WTC11 (cell line): ENCODE data around the gene DHRS1. TPM values are rescaled to one million over a fixed set of nuclear protein-coding genes. Genes with fewer than 3 reads are reported as not detected.
A peak's percentile ranks its signal among the peaks of the same experiment; 100 is the strongest.

Experiments
- ATAC-seq: fragments of 200-7000 bp; cut with Tn5 transposase; 2 replicates; pipeline ENCODE4 v1.10.0; 2021; ENCODE audit warnings: mild to moderate bottlenecking, moderate library complexity
- CTCF ChIA-PET: fragments of 300-600 bp; sonication (Branson Sonifier 250); formaldehyde crosslinking; loops from one replicate; lab custom pipeline; 2021; ENCODE audit warnings: antibody characterized with exemption; lab: Charles Lee
- POLR2A ChIA-PET: fragments of 350-600 bp; sonication (Branson Sonifier 250); formaldehyde crosslinking; loops from one replicate; lab custom pipeline; 2021; ENCODE audit warnings: antibody characterized with exemption; lab: Charles Lee
- DNase-seq: peaks from one replicate; pipeline ENCODE4 v3.0.0; 2021; ENCODE audit warnings: low spot score
- H3K27ac Mint-ChIP-seq: 2 replicates; pipeline ENCODE4 v1.8.0; 2021; ENCODE audit warnings: mixed read lengths
- H3K27me3 Mint-ChIP-seq: 2 replicates; pipeline ENCODE4 v1.8.0; 2021; ENCODE audit warnings: low read depth, mild to moderate bottlenecking, moderate library complexity, mixed read lengths
- H3K36me3 Mint-ChIP-seq: 2 replicates; pipeline ENCODE4 v1.8.0; 2021; ENCODE audit warnings: mixed read lengths
- H3K4me1 Mint-ChIP-seq: 2 replicates; pipeline ENCODE4 v1.8.0; 2022; ENCODE audit warnings: mixed read lengths
- H3K4me3 Mint-ChIP-seq: 2 replicates; pipeline ENCODE4 v1.8.0; 2021; ENCODE audit warnings: mild to moderate bottlenecking, moderate library complexity, mixed read lengths
- H3K9me3 Mint-ChIP-seq: 2 replicates; pipeline ENCODE4 v1.8.0; 2021; ENCODE audit warnings: mixed read lengths
- CBFB ChIP-seq: sonication (generic); formaldehyde crosslinking; IDR thresholded peaks from 2 replicates; pipeline ENCODE4 v1.8.1; 2022; ENCODE audit warnings: mild to moderate bottlenecking, low read depth, missing genetic modification reagents
- GRHL2 ChIP-seq: fragments of 250-450 bp; sonication (Bioruptor Pico); IDR thresholded peaks from 2 replicates; pipeline ENCODE4 v1.8.0; 2022; ENCODE audit warnings: mild to moderate bottlenecking, moderate library complexity; ENCODE audit not compliant: insufficient replicate concordance, severe bottlenecking
- KAT7 ChIP-seq: sonication (generic); formaldehyde crosslinking; IDR thresholded peaks from 2 replicates; pipeline ENCODE4 v1.8.1; 2023; ENCODE audit warnings: missing genetic modification reagents, mild to moderate bottlenecking, borderline replicate concordance
- NR3C1 ChIP-seq: sonication (generic); formaldehyde crosslinking; conservative IDR thresholded peaks from 2 replicates; pipeline ENCODE4 v1.8.1; 2023; ENCODE audit warnings: low read depth, mild to moderate bottlenecking, missing genetic modification reagents
- PRRX2 ChIP-seq: fragments of 250-450 bp; sonication (Bioruptor Pico); IDR thresholded peaks from 2 replicates; pipeline ENCODE4 v1.8.0; 2021; ENCODE audit warnings: mild to moderate bottlenecking
- SMAD4 ChIP-seq: sonication (generic); formaldehyde crosslinking; IDR thresholded peaks from 2 replicates; pipeline ENCODE4 v1.8.0; 2022; ENCODE audit warnings: mild to moderate bottlenecking, missing genetic modification reagents
- TCF7 ChIP-seq: sonication (generic); formaldehyde crosslinking; IDR thresholded peaks from 2 replicates; pipeline ENCODE4 v1.8.0; 2022; ENCODE audit warnings: mild to moderate bottlenecking, low read depth, missing genetic modification reagents, moderate library complexity
- ZNF138 ChIP-seq: sonication (generic); formaldehyde crosslinking; conservative IDR thresholded peaks from 2 replicates; pipeline ENCODE4 v1.8.1; 2022; ENCODE audit warnings: mild to moderate bottlenecking, moderate library complexity, missing genetic modification reagents
- ZNF232 ChIP-seq: sonication (generic); formaldehyde crosslinking; IDR thresholded peaks from 2 replicates; pipeline ENCODE4 v1.8.0; 2022; ENCODE audit warnings: mild to moderate bottlenecking, missing genetic modification reagents
- ZNF263 ChIP-seq: sonication (generic); formaldehyde crosslinking; IDR thresholded peaks from 2 replicates; pipeline ENCODE4 v1.8.1; 2022; ENCODE audit warnings: low read depth, mild to moderate bottlenecking, moderate library complexity, missing genetic modification reagents
- total RNA-seq: library from RNA; stranded (reverse); gene quantifications from 3 replicates; pipeline ENCODE4 v1.2.3, GENCODE V29; 2021
- TF ChIP-seq, protein P1 (sequence below): sonication (generic); formaldehyde crosslinking; IDR thresholded peaks from 2 replicates; pipeline ENCODE4 v1.8.1; 2023; ENCODE audit warnings: mild to moderate bottlenecking, missing genetic modification reagents, borderline replicate concordance
- TF ChIP-seq, protein P2 (sequence below): fragments of 250-450 bp; sonication (Bioruptor Pico); IDR thresholded peaks from 2 replicates; pipeline ENCODE4 v1.9.0; 2021; ENCODE audit warnings: mild to moderate bottlenecking, borderline replicate concordance
- TF ChIP-seq, protein P3 (sequence below): sonication (generic); formaldehyde crosslinking; IDR thresholded peaks from 2 replicates; pipeline ENCODE4 v1.8.1; 2022; ENCODE audit warnings: missing genetic modification reagents, borderline replicate concordance
- TF ChIP-seq, protein P4 (sequence below): fragments of 250-450 bp; sonication (Bioruptor Pico); IDR thresholded peaks from 2 replicates; pipeline ENCODE4 v1.8.0; 2021; ENCODE audit warnings: mild to moderate bottlenecking
- TF ChIP-seq, protein P5 (sequence below): sonication (generic); formaldehyde crosslinking; IDR thresholded peaks from 2 replicates; pipeline ENCODE4 v1.8.0; 2023; ENCODE audit warnings: missing genetic modification reagents, mild to moderate bottlenecking, borderline replicate concordance

DHRS1 gene
- total RNA-seq, 1 experiment from 2014 or later = 13.9 TPM

DNA sequence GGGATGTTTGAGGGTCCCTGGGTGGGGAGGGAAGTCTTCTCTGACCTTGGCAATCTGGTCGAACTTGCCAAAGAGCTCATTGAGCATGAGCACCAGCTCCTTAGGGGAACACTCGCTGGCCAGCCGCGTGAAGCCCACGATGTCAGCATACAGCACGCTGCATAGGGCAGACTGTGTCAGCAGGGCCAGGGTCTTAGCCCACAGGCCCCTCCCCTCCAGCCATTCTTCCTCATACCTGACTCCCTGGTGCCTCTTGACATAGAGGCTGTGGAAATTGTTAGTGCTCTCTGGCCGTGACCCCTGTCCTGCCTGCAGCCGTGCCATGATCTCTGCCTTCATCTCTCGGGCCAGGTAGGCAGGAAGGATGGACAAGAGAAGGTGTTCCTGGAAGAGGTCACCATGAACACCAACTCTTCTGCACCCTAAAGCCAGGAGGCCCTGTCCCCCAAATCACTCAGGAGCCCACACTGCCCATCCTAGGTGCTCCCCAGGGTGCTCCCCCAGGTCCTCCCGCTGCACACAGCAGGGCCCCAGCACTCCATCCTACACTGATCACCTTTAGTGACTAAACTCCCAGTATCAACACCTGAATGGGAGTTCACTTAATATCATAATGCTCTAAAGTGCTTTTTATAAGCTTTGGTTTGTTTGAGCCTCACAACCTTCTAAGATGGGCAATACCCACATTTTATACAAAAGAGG is 31.5 kb upstream of the DHRS1 start:
- Mint-ChIP-seq H3K27ac (no peak overlapping the region), H3K9me3 (no peaks in the 10 kb centered on the region), H3K4me3 (no peak overlapping the region), H3K4me1 (peaks cover 23% of the 10 kb centered on the region), H3K27me3 (peaks cover 91% of the 10 kb centered on the region), H3K36me3 (no peaks in the 10 kb centered on the region)
- ChIA-PET POLR2A (interaction anchor here (1.2 to 1.9 kb wide), 3 partner anchors 89 to 105 kb away, joined by 3 to 7 read pairs (median 4); partner anchors contain the start of gene TINF2), CTCF (interaction anchor here (1.0 to 17.1 kb wide), 10 partner anchors 15 to 106 kb away, joined by 3 to 518 read pairs (median 36); partner anchors contain the start of genes CBLN3, CIDEB, DHRS1 and KHNYN)
- no peak for DNase-seq
- TF ChIP-seq KAT7 (CRISPR knock-in tag) = no peak
- 0 out of 2 replicates have a peak, but pooled peaks have one; percentile 56 for TF ChIP-seq ZNF263
- no peak for ATAC-seq

DNA sequence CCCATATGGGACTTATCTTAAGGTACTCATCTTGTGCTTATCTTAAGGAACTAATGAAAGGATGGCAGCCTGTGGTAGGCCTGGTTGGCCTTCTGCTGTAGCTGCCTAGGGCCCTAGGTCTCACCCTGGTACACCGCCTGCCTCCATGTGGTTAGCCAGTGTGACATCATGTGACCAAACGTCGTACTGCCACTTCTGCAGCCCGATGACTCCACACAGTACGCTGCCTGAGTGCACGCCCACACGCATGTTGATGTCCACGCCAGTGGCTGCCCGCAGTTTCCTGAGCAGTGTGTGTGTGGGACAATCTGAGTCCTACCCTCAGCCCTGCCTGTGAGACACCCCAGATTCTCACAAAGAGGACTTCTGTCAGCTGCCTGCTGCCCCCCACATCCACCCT is 30.2 kb upstream of the DHRS1 start:
- H3K27ac Mint-ChIP-seq = no peak overlapping the region
- H3K9me3 Mint-ChIP-seq = no peaks in the 10 kb centered on the region
- H3K4me1 Mint-ChIP-seq = peaks cover 13% of the 10 kb centered on the region
- H3K27me3 Mint-ChIP-seq = peaks cover 88% of the 10 kb centered on the region
- ChIA-PET POLR2A (no interaction called here), CTCF (interaction anchor here (1.1 to 17.1 kb wide), 2 partner anchors 36 to 98 kb away, joined by 6 to 518 read pairs; partner anchors contain the start of genes CBLN3 and KHNYN)
- no peaks in the 10 kb centered on the region for H3K36me3 Mint-ChIP-seq
- DNase-seq (no peak), ATAC-seq (no peak)
- no peak overlapping the region for H3K4me3 Mint-ChIP-seq
- TF ChIP-seq ZNF232 (CRISPR knock-in tag) (no peak), TCF7 (CRISPR knock-in tag) (no peak), CBFB (CRISPR knock-in tag) (no peak), ZNF138 (no peak), GRHL2 (no peak), PRRX2 (CRISPR knock-in tag) (no peak), NR3C1 (CRISPR knock-in tag) (no peak), SMAD4 (CRISPR knock-in tag) (no peak)
- TF ChIP-seq, protein P1, sequence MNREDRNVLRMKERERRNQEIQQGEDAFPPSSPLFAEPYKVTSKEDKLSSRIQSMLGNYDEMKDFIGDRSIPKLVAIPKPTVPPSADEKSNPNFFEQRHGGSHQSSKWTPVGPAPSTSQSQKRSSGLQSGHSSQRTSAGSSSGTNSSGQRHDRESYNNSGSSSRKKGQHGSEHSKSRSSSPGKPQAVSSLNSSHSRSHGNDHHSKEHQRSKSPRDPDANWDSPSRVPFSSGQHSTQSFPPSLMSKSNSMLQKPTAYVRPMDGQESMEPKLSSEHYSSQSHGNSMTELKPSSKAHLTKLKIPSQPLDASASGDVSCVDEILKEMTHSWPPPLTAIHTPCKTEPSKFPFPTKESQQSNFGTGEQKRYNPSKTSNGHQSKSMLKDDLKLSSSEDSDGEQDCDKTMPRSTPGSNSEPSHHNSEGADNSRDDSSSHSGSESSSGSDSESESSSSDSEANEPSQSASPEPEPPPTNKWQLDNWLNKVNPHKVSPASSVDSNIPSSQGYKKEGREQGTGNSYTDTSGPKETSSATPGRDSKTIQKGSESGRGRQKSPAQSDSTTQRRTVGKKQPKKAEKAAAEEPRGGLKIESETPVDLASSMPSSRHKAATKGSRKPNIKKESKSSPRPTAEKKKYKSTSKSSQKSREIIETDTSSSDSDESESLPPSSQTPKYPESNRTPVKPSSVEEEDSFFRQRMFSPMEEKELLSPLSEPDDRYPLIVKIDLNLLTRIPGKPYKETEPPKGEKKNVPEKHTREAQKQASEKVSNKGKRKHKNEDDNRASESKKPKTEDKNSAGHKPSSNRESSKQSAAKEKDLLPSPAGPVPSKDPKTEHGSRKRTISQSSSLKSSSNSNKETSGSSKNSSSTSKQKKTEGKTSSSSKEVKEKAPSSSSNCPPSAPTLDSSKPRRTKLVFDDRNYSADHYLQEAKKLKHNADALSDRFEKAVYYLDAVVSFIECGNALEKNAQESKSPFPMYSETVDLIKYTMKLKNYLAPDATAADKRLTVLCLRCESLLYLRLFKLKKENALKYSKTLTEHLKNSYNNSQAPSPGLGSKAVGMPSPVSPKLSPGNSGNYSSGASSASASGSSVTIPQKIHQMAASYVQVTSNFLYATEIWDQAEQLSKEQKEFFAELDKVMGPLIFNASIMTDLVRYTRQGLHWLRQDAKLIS (CRISPR knock-in tag) = no peak
- TF ChIP-seq, protein P2, sequence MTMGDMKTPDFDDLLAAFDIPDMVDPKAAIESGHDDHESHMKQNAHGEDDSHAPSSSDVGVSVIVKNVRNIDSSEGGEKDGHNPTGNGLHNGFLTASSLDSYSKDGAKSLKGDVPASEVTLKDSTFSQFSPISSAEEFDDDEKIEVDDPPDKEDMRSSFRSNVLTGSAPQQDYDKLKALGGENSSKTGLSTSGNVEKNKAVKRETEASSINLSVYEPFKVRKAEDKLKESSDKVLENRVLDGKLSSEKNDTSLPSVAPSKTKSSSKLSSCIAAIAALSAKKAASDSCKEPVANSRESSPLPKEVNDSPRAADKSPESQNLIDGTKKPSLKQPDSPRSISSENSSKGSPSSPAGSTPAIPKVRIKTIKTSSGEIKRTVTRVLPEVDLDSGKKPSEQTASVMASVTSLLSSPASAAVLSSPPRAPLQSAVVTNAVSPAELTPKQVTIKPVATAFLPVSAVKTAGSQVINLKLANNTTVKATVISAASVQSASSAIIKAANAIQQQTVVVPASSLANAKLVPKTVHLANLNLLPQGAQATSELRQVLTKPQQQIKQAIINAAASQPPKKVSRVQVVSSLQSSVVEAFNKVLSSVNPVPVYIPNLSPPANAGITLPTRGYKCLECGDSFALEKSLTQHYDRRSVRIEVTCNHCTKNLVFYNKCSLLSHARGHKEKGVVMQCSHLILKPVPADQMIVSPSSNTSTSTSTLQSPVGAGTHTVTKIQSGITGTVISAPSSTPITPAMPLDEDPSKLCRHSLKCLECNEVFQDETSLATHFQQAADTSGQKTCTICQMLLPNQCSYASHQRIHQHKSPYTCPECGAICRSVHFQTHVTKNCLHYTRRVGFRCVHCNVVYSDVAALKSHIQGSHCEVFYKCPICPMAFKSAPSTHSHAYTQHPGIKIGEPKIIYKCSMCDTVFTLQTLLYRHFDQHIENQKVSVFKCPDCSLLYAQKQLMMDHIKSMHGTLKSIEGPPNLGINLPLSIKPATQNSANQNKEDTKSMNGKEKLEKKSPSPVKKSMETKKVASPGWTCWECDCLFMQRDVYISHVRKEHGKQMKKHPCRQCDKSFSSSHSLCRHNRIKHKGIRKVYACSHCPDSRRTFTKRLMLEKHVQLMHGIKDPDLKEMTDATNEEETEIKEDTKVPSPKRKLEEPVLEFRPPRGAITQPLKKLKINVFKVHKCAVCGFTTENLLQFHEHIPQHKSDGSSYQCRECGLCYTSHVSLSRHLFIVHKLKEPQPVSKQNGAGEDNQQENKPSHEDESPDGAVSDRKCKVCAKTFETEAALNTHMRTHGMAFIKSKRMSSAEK = no peak
- TF ChIP-seq, protein P3, sequence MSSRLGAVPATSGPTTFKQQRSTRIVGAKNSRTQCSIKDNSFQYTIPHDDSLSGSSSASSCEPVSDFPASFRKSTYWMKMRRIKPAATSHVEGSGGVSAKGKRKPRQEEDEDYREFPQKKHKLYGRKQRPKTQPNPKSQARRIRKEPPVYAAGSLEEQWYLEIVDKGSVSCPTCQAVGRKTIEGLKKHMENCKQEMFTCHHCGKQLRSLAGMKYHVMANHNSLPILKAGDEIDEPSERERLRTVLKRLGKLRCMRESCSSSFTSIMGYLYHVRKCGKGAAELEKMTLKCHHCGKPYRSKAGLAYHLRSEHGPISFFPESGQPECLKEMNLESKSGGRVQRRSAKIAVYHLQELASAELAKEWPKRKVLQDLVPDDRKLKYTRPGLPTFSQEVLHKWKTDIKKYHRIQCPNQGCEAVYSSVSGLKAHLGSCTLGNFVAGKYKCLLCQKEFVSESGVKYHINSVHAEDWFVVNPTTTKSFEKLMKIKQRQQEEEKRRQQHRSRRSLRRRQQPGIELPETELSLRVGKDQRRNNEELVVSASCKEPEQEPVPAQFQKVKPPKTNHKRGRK = no peak
- TF ChIP-seq, protein P4, sequence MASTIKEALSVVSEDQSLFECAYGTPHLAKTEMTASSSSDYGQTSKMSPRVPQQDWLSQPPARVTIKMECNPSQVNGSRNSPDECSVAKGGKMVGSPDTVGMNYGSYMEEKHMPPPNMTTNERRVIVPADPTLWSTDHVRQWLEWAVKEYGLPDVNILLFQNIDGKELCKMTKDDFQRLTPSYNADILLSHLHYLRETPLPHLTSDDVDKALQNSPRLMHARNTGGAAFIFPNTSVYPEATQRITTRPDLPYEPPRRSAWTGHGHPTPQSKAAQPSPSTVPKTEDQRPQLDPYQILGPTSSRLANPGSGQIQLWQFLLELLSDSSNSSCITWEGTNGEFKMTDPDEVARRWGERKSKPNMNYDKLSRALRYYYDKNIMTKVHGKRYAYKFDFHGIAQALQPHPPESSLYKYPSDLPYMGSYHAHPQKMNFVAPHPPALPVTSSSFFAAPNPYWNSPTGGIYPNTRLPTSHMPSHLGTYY (CRISPR knock-in tag) = no peak
- TF ChIP-seq, protein P5, sequence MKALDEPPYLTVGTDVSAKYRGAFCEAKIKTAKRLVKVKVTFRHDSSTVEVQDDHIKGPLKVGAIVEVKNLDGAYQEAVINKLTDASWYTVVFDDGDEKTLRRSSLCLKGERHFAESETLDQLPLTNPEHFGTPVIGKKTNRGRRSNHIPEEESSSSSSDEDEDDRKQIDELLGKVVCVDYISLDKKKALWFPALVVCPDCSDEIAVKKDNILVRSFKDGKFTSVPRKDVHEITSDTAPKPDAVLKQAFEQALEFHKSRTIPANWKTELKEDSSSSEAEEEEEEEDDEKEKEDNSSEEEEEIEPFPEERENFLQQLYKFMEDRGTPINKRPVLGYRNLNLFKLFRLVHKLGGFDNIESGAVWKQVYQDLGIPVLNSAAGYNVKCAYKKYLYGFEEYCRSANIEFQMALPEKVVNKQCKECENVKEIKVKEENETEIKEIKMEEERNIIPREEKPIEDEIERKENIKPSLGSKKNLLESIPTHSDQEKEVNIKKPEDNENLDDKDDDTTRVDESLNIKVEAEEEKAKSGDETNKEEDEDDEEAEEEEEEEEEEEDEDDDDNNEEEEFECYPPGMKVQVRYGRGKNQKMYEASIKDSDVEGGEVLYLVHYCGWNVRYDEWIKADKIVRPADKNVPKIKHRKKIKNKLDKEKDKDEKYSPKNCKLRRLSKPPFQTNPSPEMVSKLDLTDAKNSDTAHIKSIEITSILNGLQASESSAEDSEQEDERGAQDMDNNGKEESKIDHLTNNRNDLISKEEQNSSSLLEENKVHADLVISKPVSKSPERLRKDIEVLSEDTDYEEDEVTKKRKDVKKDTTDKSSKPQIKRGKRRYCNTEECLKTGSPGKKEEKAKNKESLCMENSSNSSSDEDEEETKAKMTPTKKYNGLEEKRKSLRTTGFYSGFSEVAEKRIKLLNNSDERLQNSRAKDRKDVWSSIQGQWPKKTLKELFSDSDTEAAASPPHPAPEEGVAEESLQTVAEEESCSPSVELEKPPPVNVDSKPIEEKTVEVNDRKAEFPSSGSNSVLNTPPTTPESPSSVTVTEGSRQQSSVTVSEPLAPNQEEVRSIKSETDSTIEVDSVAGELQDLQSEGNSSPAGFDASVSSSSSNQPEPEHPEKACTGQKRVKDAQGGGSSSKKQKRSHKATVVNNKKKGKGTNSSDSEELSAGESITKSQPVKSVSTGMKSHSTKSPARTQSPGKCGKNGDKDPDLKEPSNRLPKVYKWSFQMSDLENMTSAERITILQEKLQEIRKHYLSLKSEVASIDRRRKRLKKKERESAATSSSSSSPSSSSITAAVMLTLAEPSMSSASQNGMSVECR (CRISPR knock-in tag) = no peak
